ENCODE measurements around the gene SLC1A3.

GRCh38 chr5:36638056-36638455, 31.6 kb downstream of the SLC1A3 start:
- TF ChIP-seq CTCF (IDR thresholded peaks at IDR 0.05) (no peak), EZH2 (IDR thresholded peaks at IDR 0.05; ENCODE audit: borderline replicate concordance, insufficient read depth, low read depth, low read length, poor library complexity, severe bottlenecking) (no peak)

Data from B cell (primary cell).